ENCODE measurements around the gene MUC20.

MUC20 gene

DNA sequence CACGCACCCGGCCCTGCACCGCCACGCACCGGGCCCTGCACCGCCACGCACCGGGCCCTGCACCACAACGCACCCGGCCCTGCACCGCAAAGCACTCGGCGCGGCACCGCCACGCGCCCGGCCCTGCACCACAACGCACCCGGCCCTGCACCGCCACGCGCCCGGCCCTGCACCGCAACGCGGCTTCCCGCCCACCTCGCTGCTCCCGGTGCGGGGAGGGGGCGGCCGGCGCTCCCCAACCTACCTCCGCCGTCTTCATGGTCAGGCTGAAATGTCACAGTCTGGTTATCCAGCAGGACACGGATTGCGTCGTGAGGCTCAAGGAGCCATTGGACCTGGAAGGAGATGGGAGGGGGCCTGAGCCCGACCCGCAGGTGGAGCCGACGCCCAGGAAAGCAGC lies 41.8 kb downstream of the MUC20 start:
- H3K9ac ChIP-seq (ENCODE audit: low read depth in 1 of 2, low read length in 2 of 2) = no peak overlapping the region
- peaks cover 0 to 3% of the 10 kb centered on the region in 2 donors for H3K27me3 ChIP-seq (ENCODE audit: control insufficient read depth in 2 of 2, insufficient read depth in 2 of 2, low read length in 2 of 2)
- peaks cover 21 to 57% of the 10 kb centered on the region in 2 donors for H3K36me3 ChIP-seq (ENCODE audit: control insufficient read depth in 2 of 2, insufficient read depth in 2 of 2, low read length in 2 of 2)
- no peak overlapping the region for H3K27ac ChIP-seq (ENCODE audit: low read depth in 2 of 2, low read length in 2 of 2)
- H3K9me3 ChIP-seq (ENCODE audit: control insufficient read depth in 2 of 2, low read length in 2 of 2) = no peaks in the 10 kb centered on the region
- H3K4me1 ChIP-seq (ENCODE audit: control insufficient read depth in 2 of 2, insufficient read depth in 2 of 2, low read length in 2 of 2) = no peaks in the 10 kb centered on the region
- H3K4me3 ChIP-seq (ENCODE audit: low read length in 2 of 2) = no peak overlapping the region

DNA sequence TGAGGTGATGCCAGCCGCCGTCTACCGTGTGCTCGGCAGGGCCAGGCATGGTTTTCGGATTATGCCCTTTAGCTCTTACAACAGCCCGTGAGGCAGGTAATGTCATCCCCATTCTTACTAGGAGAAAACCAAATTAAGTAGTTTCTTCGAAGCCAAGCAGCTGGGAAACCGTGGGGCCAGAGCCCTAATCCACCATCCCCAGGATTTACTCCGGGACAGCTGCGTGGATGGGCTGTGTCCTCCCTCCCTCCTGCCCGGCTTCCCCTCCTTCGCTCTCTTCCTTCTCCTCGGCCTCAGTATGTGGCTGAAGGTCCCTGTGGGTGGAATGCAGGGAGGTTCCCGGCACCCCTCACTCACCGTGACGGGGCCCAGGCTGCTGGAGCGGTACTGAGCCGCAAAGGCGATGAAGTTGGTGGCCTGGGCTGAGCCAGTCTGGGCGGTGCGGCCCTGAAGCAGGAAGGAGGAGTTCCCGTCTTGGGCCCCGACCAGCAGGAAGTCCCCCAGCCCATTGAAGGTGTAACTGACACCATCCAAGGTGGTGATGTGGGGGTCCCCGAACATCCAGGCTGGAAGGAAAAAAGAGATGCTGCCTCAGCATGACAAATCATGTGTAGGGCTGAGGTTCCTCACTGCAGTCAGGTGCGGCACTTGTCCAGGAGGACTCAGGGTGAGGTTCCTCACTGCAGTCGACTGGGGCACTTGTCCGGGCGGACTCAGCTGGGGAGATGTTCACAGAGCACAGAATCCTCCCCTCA lies 42.5 kb downstream of the MUC20 start:
- Histone ChIP-seq H3K27ac (ENCODE audit: low read depth in 2 of 2, low read length in 2 of 2) (no peak overlapping the region), H3K4me3 (ENCODE audit: low read length in 2 of 2) (no peak overlapping the region), H3K9me3 (ENCODE audit: control insufficient read depth in 2 of 2, low read length in 2 of 2) (no peaks in the 10 kb centered on the region), H3K4me1 (ENCODE audit: control insufficient read depth in 2 of 2, insufficient read depth in 2 of 2, low read length in 2 of 2) (no peaks in the 10 kb centered on the region), H3K36me3 (ENCODE audit: control insufficient read depth in 2 of 2, insufficient read depth in 2 of 2, low read length in 2 of 2) (peaks cover 22 to 57% of the 10 kb centered on the region in 2 donors), H3K9ac (ENCODE audit: low read depth in 1 of 2, low read length in 2 of 2) (no peak overlapping the region), H3K27me3 (ENCODE audit: control insufficient read depth in 2 of 2, insufficient read depth in 2 of 2, low read length in 2 of 2) (peaks cover 0 to 3% of the 10 kb centered on the region in 2 donors)

DNA sequence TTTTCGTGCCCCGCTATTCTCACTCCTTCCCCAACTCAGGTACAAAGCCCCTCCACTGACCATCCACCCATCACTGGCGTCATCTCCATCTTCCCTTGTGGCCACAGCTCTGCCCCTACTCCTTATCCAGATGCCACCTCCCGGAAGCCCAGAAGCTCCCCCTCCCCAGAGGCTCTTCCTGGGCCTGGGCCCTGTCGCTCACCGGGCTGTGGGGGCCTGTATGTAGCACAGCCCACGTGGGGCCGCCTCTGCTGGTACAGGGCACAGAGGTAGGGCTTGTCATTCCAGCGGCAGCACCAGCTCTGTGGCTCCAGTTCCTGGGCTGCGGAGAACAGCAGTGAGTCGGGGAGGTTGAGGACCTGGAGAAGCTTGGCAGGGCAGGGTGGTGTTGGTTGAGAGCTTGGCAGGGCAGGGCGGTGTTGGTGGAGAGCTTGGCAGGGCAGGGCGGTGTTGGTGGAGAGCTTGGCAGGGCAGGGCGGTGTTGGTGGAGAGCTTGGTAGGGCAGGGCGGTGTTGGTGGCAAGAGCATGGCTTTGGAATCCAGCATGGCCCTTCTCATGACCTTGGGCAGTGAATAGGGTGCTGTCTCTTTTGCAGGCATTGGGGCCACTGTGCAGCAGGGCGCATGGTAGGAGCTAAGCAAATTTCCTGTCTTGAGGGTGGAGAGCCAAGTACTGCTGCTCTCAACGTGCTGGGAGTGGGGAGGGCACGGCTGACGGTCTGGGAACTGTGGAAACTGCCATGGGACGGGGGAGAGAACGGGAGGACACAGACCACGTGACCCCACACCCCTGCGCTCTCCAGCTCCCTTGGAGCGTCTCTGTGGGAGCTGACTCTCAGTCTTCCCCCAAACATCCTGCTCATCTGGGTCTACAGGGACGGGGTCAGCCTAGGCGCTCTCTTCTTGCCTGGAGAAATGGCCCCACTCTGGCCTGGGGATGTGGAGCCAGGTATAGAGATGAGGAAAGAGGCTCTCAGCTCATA lies 43.4 kb downstream of the MUC20 start:
- Histone ChIP-seq H3K4me3 (ENCODE audit: low read length in 2 of 2) (no peak overlapping the region), H3K36me3 (ENCODE audit: control insufficient read depth in 2 of 2, insufficient read depth in 2 of 2, low read length in 2 of 2) (peaks cover 23 to 61% of the 10 kb centered on the region in 2 donors), H3K27me3 (ENCODE audit: control insufficient read depth in 2 of 2, insufficient read depth in 2 of 2, low read length in 2 of 2) (peaks cover 0 to under 1% of the 10 kb centered on the region in 2 donors), H3K27ac (ENCODE audit: low read depth in 2 of 2, low read length in 2 of 2) (no peak overlapping the region), H3K9me3 (ENCODE audit: control insufficient read depth in 2 of 2, low read length in 2 of 2) (no peaks in the 10 kb centered on the region), H3K4me1 (ENCODE audit: control insufficient read depth in 2 of 2, insufficient read depth in 2 of 2, low read length in 2 of 2) (no peaks in the 10 kb centered on the region), H3K9ac (ENCODE audit: low read depth in 1 of 2, low read length in 2 of 2) (no peak overlapping the region)

DNA sequence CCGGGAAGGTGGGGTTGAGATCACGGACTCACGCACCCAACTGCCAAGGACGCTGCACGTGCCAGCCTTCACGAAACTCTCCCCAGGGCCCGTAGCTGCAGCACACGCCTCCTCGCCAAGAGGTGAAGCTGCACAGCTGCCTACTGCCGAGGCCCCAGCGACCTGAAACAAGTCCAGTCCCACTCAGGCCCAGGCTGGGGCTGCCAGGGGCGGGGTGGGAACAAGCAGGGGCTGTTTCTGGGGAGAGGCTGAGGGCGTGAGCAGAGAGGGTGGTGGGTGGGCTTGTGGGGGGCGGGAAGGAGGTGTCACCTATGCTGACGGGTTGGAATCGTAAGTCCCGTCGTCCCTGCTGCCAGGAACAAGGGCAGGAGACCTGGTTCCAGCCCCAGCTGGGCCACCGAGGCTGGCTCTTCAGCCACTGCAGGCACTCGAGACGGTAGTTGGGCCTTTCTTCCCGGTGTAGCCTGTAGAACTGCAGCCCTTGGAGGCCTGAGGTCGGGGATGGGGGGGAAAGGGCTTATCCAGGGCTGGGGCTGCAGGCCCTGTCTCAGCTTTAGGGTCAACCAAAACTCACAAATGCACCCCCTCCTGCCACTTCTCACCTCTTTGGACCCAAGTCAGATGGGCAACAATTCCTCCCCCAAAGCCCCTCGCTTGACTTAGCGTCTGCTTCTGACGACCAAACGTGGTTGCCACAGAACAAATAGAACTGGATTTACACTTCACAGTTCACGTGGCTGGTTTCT lies 44.4 kb downstream of the MUC20 start:
- Histone ChIP-seq H3K27me3 (ENCODE audit: control insufficient read depth in 2 of 2, insufficient read depth in 2 of 2, low read length in 2 of 2) (no peaks in the 10 kb centered on the region), H3K4me1 (ENCODE audit: control insufficient read depth in 2 of 2, insufficient read depth in 2 of 2, low read length in 2 of 2) (no peaks in the 10 kb centered on the region), H3K4me3 (ENCODE audit: low read length in 2 of 2) (no peak overlapping the region), H3K9ac (ENCODE audit: low read depth in 1 of 2, low read length in 2 of 2) (no peak overlapping the region), H3K27ac (ENCODE audit: low read depth in 2 of 2, low read length in 2 of 2) (no peak overlapping the region), H3K36me3 (ENCODE audit: control insufficient read depth in 2 of 2, insufficient read depth in 2 of 2, low read length in 2 of 2) (peaks cover 20 to 65% of the 10 kb centered on the region in 2 donors), H3K9me3 (ENCODE audit: control insufficient read depth in 2 of 2, low read length in 2 of 2) (no peaks in the 10 kb centered on the region)

DNA sequence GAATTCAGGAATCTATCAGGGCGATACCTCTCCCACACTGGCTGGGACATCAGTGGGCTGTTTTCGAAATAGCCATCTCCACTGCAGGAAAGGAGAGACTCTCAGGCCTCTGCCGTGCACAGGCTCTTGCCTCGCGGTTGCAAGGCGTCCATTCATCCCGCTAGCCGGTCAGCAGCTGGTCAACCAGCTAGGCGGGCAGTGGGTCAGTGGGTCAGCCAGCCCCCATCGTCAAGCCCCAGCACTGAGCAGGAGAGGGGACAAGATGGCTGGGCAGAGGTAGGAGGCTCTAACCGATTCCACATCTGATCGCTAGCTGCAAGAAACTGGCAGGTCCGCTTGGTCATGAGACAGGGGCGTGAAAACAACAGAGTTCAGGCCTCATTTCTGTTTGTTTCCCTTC lies 45.9 kb downstream of the MUC20 start:
- H3K9me3 ChIP-seq (ENCODE audit: control insufficient read depth in 2 of 2, low read length in 2 of 2) = no peaks in the 10 kb centered on the region
- H3K36me3 ChIP-seq (ENCODE audit: control insufficient read depth in 2 of 2, insufficient read depth in 2 of 2, low read length in 2 of 2) = peaks cover 22 to 67% of the 10 kb centered on the region in 2 donors
- no peak overlapping the region for H3K4me3 ChIP-seq (ENCODE audit: low read length in 2 of 2)
- H3K4me1 ChIP-seq (ENCODE audit: control insufficient read depth in 2 of 2, insufficient read depth in 2 of 2, low read length in 2 of 2) = no peaks in the 10 kb centered on the region
- no peak overlapping the region for H3K9ac ChIP-seq (ENCODE audit: low read depth in 1 of 2, low read length in 2 of 2)
- no peaks in the 10 kb centered on the region for H3K27me3 ChIP-seq (ENCODE audit: control insufficient read depth in 2 of 2, insufficient read depth in 2 of 2, low read length in 2 of 2)
- H3K27ac ChIP-seq (ENCODE audit: low read depth in 2 of 2, low read length in 2 of 2) = no peak overlapping the region

DNA sequence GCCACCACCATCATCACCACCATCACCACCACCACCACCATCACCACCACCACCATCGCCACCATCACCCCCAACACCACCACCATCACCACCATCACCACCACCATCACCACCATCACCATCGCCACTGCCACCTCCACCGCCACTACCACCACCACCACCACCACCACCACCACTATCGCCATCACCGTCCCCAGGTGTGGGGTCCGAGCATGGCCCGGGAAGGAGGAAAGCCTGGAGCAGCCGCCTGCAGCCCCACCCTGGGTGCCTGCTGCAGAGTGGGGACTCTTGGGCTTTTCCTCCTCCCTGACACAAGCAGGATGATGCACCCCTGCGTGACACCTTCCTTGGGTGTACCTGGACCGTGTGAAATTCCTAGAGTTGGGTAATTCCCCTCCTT lies 47.0 kb downstream of the MUC20 start:
- H3K9ac ChIP-seq (ENCODE audit: low read depth in 1 of 2, low read length in 2 of 2) = no peak overlapping the region
- no peak overlapping the region for H3K27ac ChIP-seq (ENCODE audit: low read depth in 2 of 2, low read length in 2 of 2)
- no peaks in the 10 kb centered on the region for H3K4me1 ChIP-seq (ENCODE audit: control insufficient read depth in 2 of 2, insufficient read depth in 2 of 2, low read length in 2 of 2)
- no peaks in the 10 kb centered on the region for H3K9me3 ChIP-seq (ENCODE audit: control insufficient read depth in 2 of 2, low read length in 2 of 2)
- no peaks in the 10 kb centered on the region for H3K27me3 ChIP-seq (ENCODE audit: control insufficient read depth in 2 of 2, insufficient read depth in 2 of 2, low read length in 2 of 2)
- H3K36me3 ChIP-seq (ENCODE audit: control insufficient read depth in 2 of 2, insufficient read depth in 2 of 2, low read length in 2 of 2) = peaks cover 22 to 72% of the 10 kb centered on the region in 2 donors
- H3K4me3 ChIP-seq (ENCODE audit: low read length in 2 of 2) = no peak overlapping the region

DNA sequence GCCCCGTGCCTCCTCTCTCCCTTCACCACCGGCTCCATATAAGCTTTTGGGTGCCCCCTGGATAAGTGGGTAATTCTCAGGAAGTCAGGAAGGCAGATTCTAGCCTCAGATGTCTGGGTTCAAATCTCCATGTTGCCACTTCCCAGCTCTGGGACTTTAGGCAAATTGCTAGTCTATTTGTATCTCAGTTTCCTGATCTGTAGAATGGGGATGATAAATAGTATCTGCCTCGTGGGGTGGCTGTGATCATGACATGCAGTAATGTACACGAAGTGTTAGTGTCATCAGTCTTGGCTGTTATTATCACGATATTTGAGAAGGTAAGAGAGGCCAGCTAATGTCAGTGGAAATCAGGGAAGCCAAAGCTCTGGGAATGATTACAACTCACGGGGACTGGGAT lies 47.6 kb downstream of the MUC20 start:
- Histone ChIP-seq H3K9me3 (ENCODE audit: control insufficient read depth in 2 of 2, low read length in 2 of 2) (no peaks in the 10 kb centered on the region), H3K36me3 (ENCODE audit: control insufficient read depth in 2 of 2, insufficient read depth in 2 of 2, low read length in 2 of 2) (peaks cover 22 to 70% of the 10 kb centered on the region in 2 donors), H3K27me3 (ENCODE audit: control insufficient read depth in 2 of 2, insufficient read depth in 2 of 2, low read length in 2 of 2) (no peaks in the 10 kb centered on the region), H3K4me3 (ENCODE audit: low read length in 2 of 2) (no peak overlapping the region), H3K27ac (ENCODE audit: low read depth in 2 of 2, low read length in 2 of 2) (no peak overlapping the region), H3K4me1 (ENCODE audit: control insufficient read depth in 2 of 2, insufficient read depth in 2 of 2, low read length in 2 of 2) (no peaks in the 10 kb centered on the region), H3K9ac (ENCODE audit: low read depth in 1 of 2, low read length in 2 of 2) (no peak overlapping the region)

GRCh38 chr3:195768831-195769303 lies 48.1 kb downstream of the MUC20 start:
- no peak overlapping the region for H3K9ac ChIP-seq (ENCODE audit: low read depth in 1 of 2, low read length in 2 of 2)
- H3K36me3 ChIP-seq (ENCODE audit: control insufficient read depth in 2 of 2, insufficient read depth in 2 of 2, low read length in 2 of 2) = peaks cover 25 to 71% of the 10 kb centered on the region in 2 donors
- no peaks in the 10 kb centered on the region for H3K27me3 ChIP-seq (ENCODE audit: control insufficient read depth in 2 of 2, insufficient read depth in 2 of 2, low read length in 2 of 2)
- no peaks in the 10 kb centered on the region for H3K9me3 ChIP-seq (ENCODE audit: control insufficient read depth in 2 of 2, low read length in 2 of 2)
- H3K4me1 ChIP-seq (ENCODE audit: control insufficient read depth in 2 of 2, insufficient read depth in 2 of 2, low read length in 2 of 2) = no peaks in the 10 kb centered on the region
- no peak overlapping the region for H3K27ac ChIP-seq (ENCODE audit: low read depth in 2 of 2, low read length in 2 of 2)
- H3K4me3 ChIP-seq (ENCODE audit: low read length in 2 of 2) = no peak overlapping the region

DNA sequence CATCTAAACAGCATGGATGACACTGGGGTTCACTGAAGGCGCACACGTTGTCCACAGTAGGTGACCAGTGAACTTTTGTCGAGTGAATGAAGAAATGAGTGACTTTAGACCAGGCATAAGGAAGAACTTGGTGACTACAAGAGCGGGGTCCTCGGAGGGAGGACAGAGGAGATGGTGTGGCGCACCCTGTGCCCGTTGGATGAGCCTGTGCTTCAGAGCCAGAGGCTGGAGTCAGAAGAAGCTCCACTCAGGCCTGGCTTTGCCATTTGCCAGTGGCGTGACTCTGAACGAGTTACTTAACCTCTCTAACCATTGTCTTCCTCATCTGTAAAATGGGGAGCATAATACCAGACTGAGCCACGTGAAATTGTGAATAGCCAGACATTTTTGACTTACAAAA lies 48.8 kb downstream of the MUC20 start:
- Histone ChIP-seq H3K9me3 (ENCODE audit: control insufficient read depth in 2 of 2, low read length in 2 of 2) (no peaks in the 10 kb centered on the region), H3K27ac (ENCODE audit: low read depth in 2 of 2, low read length in 2 of 2) (no peak overlapping the region), H3K4me3 (ENCODE audit: low read length in 2 of 2) (no peak overlapping the region), H3K4me1 (ENCODE audit: control insufficient read depth in 2 of 2, insufficient read depth in 2 of 2, low read length in 2 of 2) (no peaks in the 10 kb centered on the region), H3K9ac (ENCODE audit: low read depth in 1 of 2, low read length in 2 of 2) (no peak overlapping the region), H3K36me3 (ENCODE audit: control insufficient read depth in 2 of 2, insufficient read depth in 2 of 2, low read length in 2 of 2) (peaks cover 27 to 71% of the 10 kb centered on the region in 2 donors), H3K27me3 (ENCODE audit: control insufficient read depth in 2 of 2, insufficient read depth in 2 of 2, low read length in 2 of 2) (no peaks in the 10 kb centered on the region)
